LNCaP clone FGC (cell line): ENCODE measurements around the gene CD302.

Experiments used
- DNase-seq: peaks from one replicate; pipeline ENCODE4 v3.0.0-alpha.2; 2011; ENCODE audit warnings: low read depth
- H3K4me3 ChIP-seq: 2 replicates; pipeline ENCODE4 v1.5.1; 2011; ENCODE audit warnings: mild to moderate bottlenecking, low read depth, low read length, control low read depth
- CTCF ChIP-seq: IDR thresholded peaks from 2 replicates; pipeline ENCODE4 v1.5.1; 2012; ENCODE audit warnings: mild to moderate bottlenecking; ENCODE audit not compliant: control insufficient read depth, insufficient read depth; ENCODE audit errors: extremely low read depth

The CD302 gene

GRCh38 chr2:159804941-159805340, 6.9 kb upstream of the CD302 start:
- TF ChIP-seq CTCF = no peak
- H3K4me3 ChIP-seq = no peak overlapping the region
- DNase-seq = no peak

GRCh38 chr2:159803235-159803962, 5.4 kb upstream of the CD302 start:
- TF ChIP-seq CTCF = no peak
- no peak for DNase-seq
- H3K4me3 ChIP-seq = no peak overlapping the region

- DNase-seq = no peak
- TF ChIP-seq CTCF = no peak
- no peak overlapping the region for H3K4me3 ChIP-seq
These were observed 4.7 kb upstream of the CD302 start for GRCh38 chr2:159802673-159803072.

GRCh38 chr2:159799833-159800232, 1.8 kb upstream of the CD302 start:
- H3K4me3 ChIP-seq = no peak overlapping the region
- TF ChIP-seq CTCF = no peak

GRCh38 chr2:159798376-159798725, 343 bp upstream of the CD302 start:
- DNase-seq = no peak
- no peak for TF ChIP-seq CTCF
- H3K4me3 ChIP-seq = peak overlapping the region; percentile 63

More at GRCh38 chr2:159799833-159800232, 1.8 kb upstream of the CD302 start:
- no peak for DNase-seq

- no peak for DNase-seq
- H3K4me3 ChIP-seq = peak overlapping the region; percentile 63
These were observed 824 bp downstream of the CD302 start for GRCh38 chr2:159797225-159797542.

More at GRCh38 chr2:159797225-159797542, 824 bp downstream of the CD302 start:
- TF ChIP-seq CTCF = no peak
